Activated CD8-positive, alpha-beta T cell treated with anti-CD3 and anti-CD28 coated beads, Interleukin-2, amount 10 ng/mL, durations not matched to agents 7 days and 5 days (primary cell): ENCODE measurements around the gene NR1D1. TPM values are rescaled to one million over a fixed set of nuclear protein-coding genes. Genes with fewer than 3 reads are reported as not detected.
A peak's percentile ranks its signal among the peaks of the same experiment; 100 is the strongest.

ENCODE experiments used
- ATAC-seq: fragments of 150-1000 bp; cut with Tn5 transposase; one replicate; pipeline ENCODE4 v1.10.0; 2021; ENCODE audit warnings: moderate library complexity
- CTCF ChIA-PET: fragments of 350-600 bp; sonication (Branson Sonifier 250); formaldehyde crosslinking; loops from one replicate; lab custom pipeline; 2021; ENCODE audit warnings: antibody characterized with exemption; lab: Charles Lee
- POLR2A ChIA-PET: fragments of 350-600 bp; sonication (Branson Sonifier 250); formaldehyde crosslinking; loops from one replicate; lab custom pipeline; 2021; ENCODE audit warnings: antibody characterized with exemption; lab: Charles Lee
- DNase-seq: peaks from one replicate; pipeline ENCODE4 v3.0.0-alpha.2; 2020
- H3K27ac Mint-ChIP-seq: one replicate; pipeline ENCODE4 v1.8.0; 2021; ENCODE audit warnings: mild to moderate bottlenecking, mixed read lengths
- H3K27me3 Mint-ChIP-seq: one replicate; pipeline ENCODE4 v1.8.0; 2021; ENCODE audit warnings: low read depth, mixed read lengths
- H3K36me3 Mint-ChIP-seq: one replicate; pipeline ENCODE4 v1.8.0; 2021; ENCODE audit warnings: low read depth, mixed read lengths
- H3K4me1 Mint-ChIP-seq: one replicate; pipeline ENCODE4 v1.8.0; 2021; ENCODE audit warnings: low read depth, mixed read lengths
- H3K4me3 Mint-ChIP-seq: one replicate; pipeline ENCODE4 v1.8.0; 2021; ENCODE audit warnings: mild to moderate bottlenecking, mixed read lengths
- H3K9me3 Mint-ChIP-seq: one replicate; pipeline ENCODE4 v1.8.0; 2022; ENCODE audit warnings: mixed read lengths; ENCODE audit not compliant: insufficient read depth
- total RNA-seq, 2 experiments: library from RNA; stranded (reverse); gene quantifications; one replicate each; pipeline ENCODE4 v1.2.3, GENCODE V29; 2021

The NR1D1 gene
- total RNA-seq, 2 experiments from 2014 or later = 4.1 to 4.9 TPM

DNA sequence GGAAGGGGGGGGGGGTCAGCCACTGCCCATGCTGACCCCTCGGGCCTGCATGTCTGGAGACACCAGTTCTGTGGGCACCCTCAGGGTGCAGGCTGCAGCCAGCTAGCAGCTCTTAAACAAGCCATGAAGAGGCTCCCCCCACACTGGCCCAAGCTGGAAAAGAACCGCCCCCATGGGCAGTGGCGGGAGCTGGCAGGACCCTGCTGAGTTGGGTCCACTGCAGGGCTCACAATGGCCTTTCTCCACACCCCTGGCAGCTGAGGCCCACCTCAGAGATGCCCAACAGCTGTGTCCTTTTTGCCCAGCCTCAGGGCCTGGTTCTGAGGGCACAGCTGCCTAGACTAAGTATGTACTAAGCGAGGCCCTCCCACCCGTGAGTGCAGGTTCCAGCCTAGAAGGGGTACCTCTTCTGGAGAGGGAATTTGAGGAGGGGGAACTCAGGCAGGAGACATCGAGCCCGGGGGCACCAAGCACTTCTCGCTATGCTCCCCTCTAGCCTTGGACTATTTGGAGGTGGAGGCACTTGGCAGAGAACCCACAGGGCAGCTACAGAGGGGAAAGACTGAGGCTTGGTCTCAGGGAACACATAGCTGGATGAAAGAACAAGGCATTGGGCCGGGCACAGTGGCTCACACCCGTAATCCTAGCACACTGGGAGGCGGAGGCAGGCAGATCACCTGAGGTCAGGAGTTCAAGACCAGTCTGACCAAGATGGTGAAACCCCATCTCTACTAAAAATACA, 34.4 kb downstream of the NR1D1 start:
- POLR2A ChIA-PET = interaction anchor here (0.6 to 1.6 kb wide), 4 partner anchors 10 to 176 kb away, joined by 3 to 6 read pairs (median 4); partner anchors contain the start of gene MED24
- Mint-ChIP-seq H3K4me3 (no peak overlapping the region), H3K9me3 (no peaks in the 10 kb centered on the region), H3K27ac (no peak overlapping the region), H3K36me3 (no peaks in the 10 kb centered on the region), H3K4me1 (peaks cover 63% of the 10 kb centered on the region), H3K27me3 (peaks cover 24% of the 10 kb centered on the region)
- no peak for DNase-seq
- no peak for ATAC-seq
- CTCF ChIA-PET = interaction anchor here (0.8 to 7.9 kb wide), 10 partner anchors 9 to 444 kb away, joined by 3 to 93 read pairs (median 4); partner anchors contain the start of gene MED24

DNA sequence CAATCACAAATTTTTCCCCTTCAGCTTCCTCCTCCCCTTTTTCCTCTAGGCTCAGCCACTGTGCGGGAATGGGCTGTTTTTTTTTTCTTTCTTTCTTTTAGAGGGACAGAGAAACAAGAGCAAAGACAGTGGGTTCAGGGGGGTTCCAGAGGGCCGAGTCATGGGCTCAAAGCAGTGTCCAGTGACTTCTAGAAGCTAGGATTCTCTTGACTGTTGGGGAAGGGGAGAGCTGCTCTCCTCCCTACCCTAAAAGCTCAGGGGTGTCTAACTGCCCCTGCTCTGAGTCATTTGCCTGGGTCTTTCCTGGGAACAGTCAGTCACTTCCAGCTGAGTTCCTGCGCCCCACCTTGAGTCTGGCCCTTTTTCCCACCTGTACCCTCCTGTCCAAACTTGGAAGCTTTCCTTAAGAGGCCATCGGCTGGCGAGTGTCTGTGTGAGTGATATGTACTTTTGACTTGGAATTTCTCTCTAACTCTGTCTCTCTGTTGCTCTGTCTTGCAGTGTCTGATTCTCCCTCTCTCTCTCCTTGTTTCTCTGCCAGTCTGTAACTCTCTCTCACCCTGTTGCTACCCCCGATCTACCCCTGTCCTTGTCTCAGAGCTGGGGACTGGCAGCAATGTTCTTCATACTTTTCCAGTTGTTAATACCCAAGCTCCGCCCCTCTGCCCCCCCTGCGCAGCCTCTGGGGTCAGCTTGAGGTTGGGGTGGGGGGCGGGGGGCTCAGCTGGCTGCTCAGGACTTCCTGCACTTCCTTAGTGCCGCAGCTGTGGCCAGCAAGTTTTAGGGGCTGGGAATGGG, 35.2 kb downstream of the NR1D1 start:
- Mint-ChIP-seq H3K36me3 (no peaks in the 10 kb centered on the region), H3K27ac (no peak overlapping the region), H3K27me3 (peaks cover 27% of the 10 kb centered on the region), H3K4me1 (peaks cover 55% of the 10 kb centered on the region), H3K9me3 (no peaks in the 10 kb centered on the region), H3K4me3 (no peak overlapping the region)
- no peak for ATAC-seq
- no peak for DNase-seq
- ChIA-PET CTCF (interaction anchor here (0.8 to 7.9 kb wide), 10 partner anchors 10 to 443 kb away, joined by 3 to 93 read pairs (median 5); partner anchors contain the start of gene MED24), POLR2A (interaction anchor here (0.8 to 1.4 kb wide), 3 partner anchors 11 to 36 kb away, joined by 3 to 4 read pairs (median 4); no protein-coding TSS in a partner anchor)

DNA sequence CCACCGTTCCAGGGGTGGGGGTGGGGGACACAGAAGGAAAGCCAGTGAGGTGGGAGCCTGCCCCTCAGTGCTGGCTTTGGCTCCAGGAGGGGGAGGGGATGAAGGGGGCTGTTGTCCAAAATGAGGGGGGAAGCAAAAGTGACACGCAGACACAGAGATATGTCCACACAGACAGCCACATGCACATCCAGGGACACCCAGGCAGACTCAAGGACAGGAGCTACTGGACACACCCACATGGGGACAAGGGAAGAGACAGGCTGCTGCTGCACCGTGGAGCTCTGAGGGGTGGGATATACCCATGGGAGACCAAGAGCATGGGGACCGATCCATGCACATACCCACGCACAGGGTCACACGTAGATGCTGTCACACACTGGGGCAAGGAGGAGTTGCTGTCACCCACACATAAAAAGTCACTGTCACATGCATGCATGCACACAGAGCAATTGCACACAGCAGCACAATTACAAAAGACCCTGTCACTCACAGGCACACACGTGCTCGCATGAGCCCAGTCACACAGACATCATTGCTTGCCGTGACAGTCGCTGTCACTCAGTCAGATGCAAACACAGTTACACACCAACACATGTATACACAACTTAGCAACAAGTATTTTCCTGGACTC, 36.4 kb downstream of the NR1D1 start:
- Mint-ChIP-seq H3K9me3 (no peaks in the 10 kb centered on the region), H3K36me3 (no peaks in the 10 kb centered on the region), H3K4me1 (peaks cover 43% of the 10 kb centered on the region), H3K4me3 (peak overlapping the region; percentile 80), H3K27me3 (peaks cover 27% of the 10 kb centered on the region), H3K27ac (no peak overlapping the region)
- DNase-seq (no peak), ATAC-seq (no peak)
- CTCF ChIA-PET = interaction anchor here (0.7 to 7.9 kb wide), 8 partner anchors 10 to 57 kb away, joined by 3 to 93 read pairs (median 9); partner anchors contain the start of gene MED24
- POLR2A ChIA-PET = interaction anchor here (1.4 to 1.5 kb wide), 2 partner anchors 10 to 60 kb away, joined by 3 to 6 read pairs; partner anchors contain the start of gene MED24

DNA sequence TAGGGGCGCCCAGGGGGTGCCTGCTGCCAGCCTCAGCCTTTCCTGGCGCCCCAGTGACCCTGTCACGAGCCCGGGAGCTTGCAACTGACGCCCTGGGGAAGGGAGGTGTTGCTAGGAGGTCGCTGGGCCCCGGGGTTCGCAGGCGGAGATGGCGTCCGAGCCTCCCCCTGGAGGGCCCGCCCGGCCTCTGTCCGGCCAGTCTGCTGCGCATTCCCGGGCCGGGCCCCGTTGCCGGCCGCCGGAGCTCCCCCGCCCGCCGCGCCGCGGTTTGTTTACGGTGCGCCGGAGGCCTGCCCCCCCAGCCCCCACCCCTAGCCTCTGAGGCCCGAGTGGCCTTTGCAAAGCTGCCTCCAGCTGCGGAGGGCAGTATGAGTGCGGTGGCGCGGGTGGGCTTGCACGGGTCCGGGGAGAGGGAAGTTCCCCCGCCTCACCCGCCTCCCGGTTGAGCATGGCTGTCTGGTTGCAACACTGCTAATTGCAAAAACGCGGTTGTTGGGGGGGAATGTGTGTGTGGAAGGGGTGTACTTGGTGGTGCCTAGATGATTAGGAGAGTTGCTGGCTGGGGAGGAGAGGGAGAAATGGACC, 37.1 kb downstream of the NR1D1 start:
- no peak for ATAC-seq

DNA sequence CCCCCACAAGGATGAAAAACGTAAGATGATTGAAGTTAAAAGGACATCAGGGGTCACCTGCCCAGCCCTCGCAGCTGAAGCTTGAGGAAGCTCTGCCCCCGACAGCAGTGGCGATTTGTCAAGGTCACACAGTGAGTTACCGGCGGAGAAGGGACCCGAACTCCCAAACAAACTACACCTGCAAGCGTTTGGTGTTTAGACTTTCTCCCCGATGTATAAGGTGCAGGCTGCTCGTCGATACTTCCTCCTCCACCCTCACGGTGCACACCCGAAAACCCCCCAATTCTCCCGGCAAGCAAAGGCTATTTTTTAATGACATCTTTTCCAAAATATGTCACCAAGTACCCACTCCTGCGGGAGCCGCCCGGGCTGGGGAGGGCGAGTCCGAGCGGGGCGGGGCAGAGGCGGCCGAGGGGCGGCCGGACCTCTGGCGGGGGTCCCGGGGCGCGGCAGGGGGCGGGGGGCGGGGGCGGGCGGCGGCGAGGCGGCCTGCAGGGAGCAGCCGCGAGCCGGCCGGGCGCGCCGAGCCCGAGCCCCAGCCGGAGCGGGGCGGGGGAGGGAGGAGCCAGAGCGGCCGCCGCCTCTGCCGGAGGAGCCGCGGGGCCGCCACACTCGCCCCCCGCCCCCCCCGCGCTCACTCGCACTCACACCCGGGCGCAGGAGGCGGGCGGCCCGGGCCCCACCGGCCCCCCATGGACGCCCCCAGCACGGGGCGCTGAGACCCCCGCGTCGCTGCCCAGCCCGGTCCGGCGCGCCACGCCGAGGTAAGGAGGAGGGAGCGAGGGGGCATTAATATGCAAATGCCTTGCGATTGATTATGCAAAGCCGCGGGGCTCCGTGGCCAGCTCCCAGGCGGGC, 37.8 kb downstream of the NR1D1 start, which contains the start of gene THRA:
TSS of gene THRA (plus strand) at position 637 of the 858 bp plus-strand sequence. CDS start 11,524 bp downstream, outside the sequence.
- Mint-ChIP-seq H3K27me3 (peaks cover 29% of the 10 kb centered on the region), H3K4me1 (peaks cover 36% of the 10 kb centered on the region), H3K4me3 (peak within 1 kb of the TSS; percentile 80)

More for the DNA sequence above, 37.1 kb downstream of the NR1D1 start:
- Mint-ChIP-seq H3K4me3 (peak overlapping the region; percentile 80), H3K27me3 (peaks cover 27% of the 10 kb centered on the region), H3K9me3 (no peaks in the 10 kb centered on the region), H3K4me1 (peaks cover 39% of the 10 kb centered on the region), H3K36me3 (no peaks in the 10 kb centered on the region), H3K27ac (peak overlapping the region; percentile 46)
- ChIA-PET POLR2A (interaction anchor here (1.4 to 1.5 kb wide), 2 partner anchors 9 to 61 kb away, joined by 3 to 6 read pairs; partner anchors contain the start of gene MED24), CTCF (interaction anchor here (0.7 to 7.9 kb wide), 7 partner anchors 9 to 105 kb away, joined by 3 to 93 read pairs (median 13); partner anchors contain the start of gene MED24)
- peak; percentile 38 for DNase-seq

DNA sequence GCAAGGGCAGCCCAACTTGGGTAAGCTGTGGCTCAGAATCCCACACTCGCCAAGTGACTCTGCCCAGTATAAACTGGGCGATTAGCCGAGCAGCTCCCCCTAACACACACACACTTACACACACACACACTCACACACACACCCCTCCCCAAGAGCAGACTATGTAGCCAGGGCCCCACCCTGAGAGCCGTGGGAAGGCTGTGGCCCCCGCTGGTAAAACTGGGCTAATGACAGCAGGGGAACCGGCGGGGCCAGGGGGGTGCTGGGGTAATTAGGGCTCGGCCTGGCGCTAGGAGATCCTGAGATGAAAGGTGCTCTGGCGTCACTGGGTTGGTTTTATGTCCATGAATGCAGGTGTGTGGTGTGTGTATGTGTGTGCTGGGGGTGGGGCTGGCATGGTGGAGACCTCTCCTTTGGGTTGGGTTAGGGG, 38.8 kb downstream of the NR1D1 start:
- Mint-ChIP-seq H3K36me3 (no peaks in the 10 kb centered on the region), H3K27ac (no peak overlapping the region), H3K4me1 (peaks cover 31% of the 10 kb centered on the region), H3K27me3 (peaks cover 31% of the 10 kb centered on the region), H3K9me3 (no peaks in the 10 kb centered on the region), H3K4me3 (peak overlapping the region; percentile 71)
- ATAC-seq (no peak), DNase-seq (no peak)
- CTCF ChIA-PET = interaction anchor here (0.7 to 6.5 kb wide), 8 partner anchors 8 to 59 kb away, joined by 3 to 61 read pairs (median 4); partner anchors contain the start of gene MED24
- POLR2A ChIA-PET = interaction anchor here (0.8 kb wide), 1 partner anchor 8 kb away, joined by 3 read pairs; the partner anchor contains the start of gene MED24

More for the DNA sequence above, 37.8 kb downstream of the NR1D1 start, which contains the start of gene THRA:
- Mint-ChIP-seq H3K9me3 (no peaks in the 10 kb centered on the region), H3K36me3 (no peaks in the 10 kb centered on the region), H3K27ac (peak within 1 kb of the TSS; percentile 46)
- ChIA-PET CTCF (interaction anchor here (0.7 to 7.9 kb wide), 14 partner anchors 8 to 106 kb away, joined by 3 to 93 read pairs (median 5); partner anchors contain the start of gene MED24), POLR2A (interaction anchor here (0.8 to 1.5 kb wide), 3 partner anchors 9 to 61 kb away, joined by 3 to 6 read pairs (median 3); partner anchors contain the start of gene MED24)
- ATAC-seq (peak; percentile 93), DNase-seq (peak; percentile 70)

DNA sequence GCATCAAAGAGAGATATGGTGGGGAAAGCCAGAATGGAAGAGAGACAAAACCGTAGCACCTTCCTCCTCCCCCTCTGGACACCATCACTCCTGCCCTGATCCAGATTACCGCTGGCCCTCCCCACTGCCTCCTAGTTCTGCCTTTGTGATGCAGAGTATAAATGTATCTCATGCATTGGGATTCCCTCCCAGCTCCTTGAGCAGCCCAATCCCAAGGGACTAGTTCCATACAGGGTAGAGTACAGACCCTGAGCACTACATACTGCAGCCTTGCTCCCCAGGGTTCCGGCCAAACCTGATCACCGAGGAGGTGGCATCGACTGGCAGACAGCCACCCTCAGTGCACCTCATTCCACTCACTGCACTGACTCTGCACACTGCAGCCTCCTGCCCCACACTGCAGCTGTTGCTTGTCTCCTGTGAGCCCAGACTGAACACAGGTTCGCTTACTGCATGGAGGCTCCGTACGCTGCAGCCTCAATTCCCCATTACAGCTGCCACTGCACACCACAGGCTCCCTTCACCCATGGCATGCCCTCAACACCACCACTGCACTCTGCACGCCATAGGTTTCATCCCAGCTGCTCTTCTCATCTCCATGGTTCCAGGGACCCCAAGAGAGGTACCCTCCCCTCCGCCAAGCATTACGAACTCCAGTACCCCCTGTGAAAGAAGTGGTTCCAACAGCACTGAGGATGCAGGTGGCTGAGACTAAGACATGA, 39.3 kb downstream of the NR1D1 start:
- Mint-ChIP-seq H3K4me1 (peaks cover 31% of the 10 kb centered on the region), H3K27ac (no peak overlapping the region), H3K27me3 (peaks cover 35% of the 10 kb centered on the region), H3K9me3 (no peaks in the 10 kb centered on the region), H3K4me3 (no peak overlapping the region), H3K36me3 (no peaks in the 10 kb centered on the region)
- ChIA-PET POLR2A (no interaction called here), CTCF (interaction anchor here (1.1 to 6.5 kb wide), 3 partner anchors 14 to 51 kb away, joined by 4 to 61 read pairs (median 7); no protein-coding TSS in a partner anchor)
- DNase-seq (no peak), ATAC-seq (no peak)

DNA sequence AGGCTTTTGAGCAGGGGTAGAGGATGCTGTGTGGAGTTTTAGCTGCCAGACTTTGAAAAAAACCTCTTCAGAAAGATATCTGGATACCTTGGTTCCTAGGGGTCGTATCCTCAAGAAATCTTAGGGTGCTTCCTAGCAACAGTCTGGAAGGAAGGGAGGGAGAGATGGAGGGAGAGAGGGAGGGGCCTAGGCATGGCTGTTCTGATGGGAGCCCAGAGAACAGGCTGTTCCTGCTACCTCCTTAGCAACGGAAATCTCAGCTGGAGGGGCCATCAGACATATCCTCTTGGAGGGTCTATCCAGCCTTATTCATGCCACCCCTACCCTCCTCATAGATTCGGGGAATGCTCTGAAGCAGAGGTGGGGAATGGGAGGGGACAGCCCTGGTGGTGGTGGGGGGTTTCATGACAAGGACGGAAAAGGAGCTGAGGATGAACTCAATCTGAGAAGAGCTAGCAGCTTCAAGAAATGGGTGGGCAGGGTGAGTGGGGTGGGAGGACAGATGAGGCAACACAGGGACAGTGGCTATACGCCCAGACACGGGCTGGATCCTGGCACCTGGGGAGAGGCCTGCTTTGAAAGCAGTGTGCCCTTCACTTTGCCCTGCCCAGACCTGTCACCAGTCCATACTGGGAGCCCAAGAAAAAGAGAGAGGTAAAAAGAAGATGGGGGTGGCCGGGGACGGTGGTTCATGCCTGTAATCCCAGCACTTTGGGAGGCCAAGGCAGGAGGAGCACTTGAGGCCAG, 40.5 kb downstream of the NR1D1 start:
- Mint-ChIP-seq H3K9me3 (no peaks in the 10 kb centered on the region), H3K4me3 (no peak overlapping the region), H3K4me1 (peaks cover 32% of the 10 kb centered on the region), H3K27me3 (peaks cover 36% of the 10 kb centered on the region), H3K36me3 (no peaks in the 10 kb centered on the region), H3K27ac (no peak overlapping the region)
- POLR2A ChIA-PET = no interaction called here
- ATAC-seq = no peak
- DNase-seq = no peak
- CTCF ChIA-PET = interaction anchor here (0.7 to 6.5 kb wide), 6 partner anchors 15 to 108 kb away, joined by 3 to 61 read pairs (median 3); no protein-coding TSS in a partner anchor

DNA sequence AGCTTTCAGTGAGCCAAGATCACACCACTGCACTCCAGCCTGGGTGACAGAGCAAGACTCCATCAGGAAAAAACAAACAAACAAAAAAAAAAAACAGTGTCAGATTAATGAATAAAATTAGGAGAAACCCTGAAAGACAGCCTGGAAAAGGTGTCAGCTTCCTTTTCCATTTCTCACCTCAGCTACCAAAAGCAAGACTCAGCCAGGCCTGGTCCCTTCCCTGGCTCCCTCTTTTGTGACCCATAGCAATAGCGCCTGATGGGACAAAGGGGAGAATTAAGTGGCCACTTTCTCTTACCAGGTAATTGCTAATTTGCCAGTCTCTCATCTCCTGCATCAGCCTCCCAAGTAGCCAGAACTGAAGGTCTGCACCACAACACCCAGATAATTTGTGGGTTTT, 41.5 kb downstream of the NR1D1 start:
- Mint-ChIP-seq H3K36me3 (peaks cover 1% of the 10 kb centered on the region), H3K4me3 (no peak overlapping the region), H3K9me3 (no peaks in the 10 kb centered on the region), H3K27me3 (peaks cover 28% of the 10 kb centered on the region), H3K4me1 (peaks cover 28% of the 10 kb centered on the region), H3K27ac (no peak overlapping the region)
- ATAC-seq (no peak), DNase-seq (no peak)
- ChIA-PET POLR2A (interaction anchor here (0.6 kb wide), 1 partner anchor 173 kb away, joined by 3 read pairs; no protein-coding TSS in a partner anchor), CTCF (interaction anchor here (1.0 to 6.5 kb wide), 7 partner anchors 10 to 109 kb away, joined by 3 to 61 read pairs (median 8); no protein-coding TSS in a partner anchor)
